HFF-Myc (cell line): ENCODE results near the gene LRRC34.
A peak's percentile ranks its signal among the peaks of the same experiment; 100 is the strongest.

Source experiments
- DNase-seq: peaks from one replicate; pipeline ENCODE4 v3.0.0-alpha.2; 2011; ENCODE audit warnings: low read depth; ENCODE audit errors: extremely low read depth
- H3K4me3 ChIP-seq: replicated peaks from 2 replicates; pipeline ENCODE4 v1.5.1; 2011; ENCODE audit warnings: low read depth, mild to moderate bottlenecking, control low read depth, low read length
- CTCF ChIP-seq: IDR thresholded peaks from 2 replicates; pipeline ENCODE4 v1.5.1; 2012; ENCODE audit warnings: mild to moderate bottlenecking, low read depth, low read length, control low read depth; ENCODE audit errors: missing control alignments

LRRC34 gene

DNA sequence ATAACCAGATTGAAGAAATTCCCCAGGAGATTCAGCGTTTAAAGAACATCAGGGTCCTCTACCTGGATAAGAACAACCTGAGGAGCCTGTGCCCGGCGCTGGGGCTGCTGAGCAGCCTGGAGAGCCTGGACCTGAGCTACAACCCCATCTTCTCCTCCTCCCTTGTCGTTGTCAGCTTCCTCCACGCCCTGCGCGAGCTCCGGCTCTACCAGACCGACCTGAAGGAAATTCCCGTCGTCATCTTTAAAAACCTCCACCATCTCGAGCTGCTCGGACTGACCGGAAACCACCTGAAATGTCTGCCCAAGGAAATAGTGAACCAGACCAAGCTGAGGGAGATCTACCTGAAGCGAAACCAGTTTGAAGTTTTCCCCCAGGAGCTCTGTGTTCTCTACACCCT, 9.4 kb upstream of the LRRC34 start:
- no peak for DNase-seq
- TF ChIP-seq CTCF: no peak
- no peak overlapping the region for H3K4me3 ChIP-seq

- DNase-seq: no peak
- no peak overlapping the region for H3K4me3 ChIP-seq
- no peak for TF ChIP-seq CTCF
Measured at GRCh38 chr3:169818316-169818715, 5.6 kb upstream of the LRRC34 start.

DNA sequence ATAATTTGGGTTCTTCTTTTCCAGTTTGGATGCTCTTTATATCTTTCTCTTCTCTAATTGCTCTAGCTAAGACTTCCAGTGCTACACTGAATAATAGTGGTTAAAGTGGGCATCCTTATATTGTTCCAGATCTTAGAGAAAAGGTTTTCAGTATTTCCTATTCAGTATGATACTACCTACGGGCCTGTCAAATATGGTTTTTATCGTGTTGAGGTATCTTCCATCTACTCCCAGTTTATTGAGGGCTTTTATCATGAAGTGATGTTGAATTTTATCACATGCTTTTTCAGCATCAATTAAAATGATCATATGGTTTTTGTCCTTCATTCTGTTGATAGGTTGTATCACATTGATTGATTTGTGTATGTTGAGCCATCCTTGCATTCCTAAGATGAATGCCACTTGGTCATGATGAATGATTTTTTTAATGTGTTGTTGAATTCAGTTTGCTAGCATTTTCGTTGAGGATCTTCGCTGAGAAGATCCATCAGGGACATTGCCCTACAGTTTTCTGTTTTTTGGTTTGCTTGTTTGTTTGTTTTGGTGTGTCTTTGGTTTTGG, 3.0 kb upstream of the LRRC34 start:
- no peak for DNase-seq
- TF ChIP-seq CTCF: no peak
- H3K4me3 ChIP-seq: no peak overlapping the region

GRCh38 chr3:169813757-169814517, 1.2 kb upstream of the LRRC34 start:
- peak; percentile 19 for TF ChIP-seq CTCF
- H3K4me3 ChIP-seq: no peak overlapping the region
- no peak for DNase-seq

DNA sequence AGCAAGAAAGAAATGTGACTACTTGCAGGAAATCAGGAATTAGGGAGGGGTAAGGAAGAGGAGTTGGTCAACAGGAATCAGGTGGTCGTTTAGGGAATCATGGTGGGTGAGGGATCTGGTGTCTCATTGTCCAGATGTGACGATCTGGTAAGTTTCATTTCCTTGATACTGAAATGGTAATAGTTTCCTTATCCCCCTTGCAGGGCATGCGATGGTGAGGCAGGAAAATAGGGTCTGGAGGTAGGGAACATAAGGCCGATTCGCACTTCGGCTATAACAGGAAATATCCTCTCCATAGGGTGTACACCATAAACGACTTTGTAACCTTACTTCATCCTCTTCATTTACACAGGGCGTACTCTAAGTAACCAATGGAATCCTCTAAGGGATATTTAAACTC, 574 bp upstream of the LRRC34 start:
- H3K4me3 ChIP-seq: peak overlapping the region; percentile 55
- TF ChIP-seq CTCF: no peak
- DNase-seq: no peak

GRCh38 chr3:169811631-169812331, 923 bp downstream of the LRRC34 start:
- TF ChIP-seq CTCF: no peak
- DNase-seq: peak; percentile 59
- H3K4me3 ChIP-seq: peak overlapping the region; percentile 55
